GM10266 (cell line): Measurements from ENCODE around the gene GRK6.
A peak's percentile ranks its signal among the peaks of the same experiment; 100 is the strongest.

ENCODE experiments used
- DNase-seq: peaks from one replicate; pipeline ENCODE4 v3.0.0; 2012; ENCODE audit errors: extremely low spot score
- TF ChIP-seq, protein P1 (sequence below): IDR thresholded peaks from 2 replicates; pipeline ENCODE4 v1.5.1; 2012; ENCODE audit warnings: mild to moderate bottlenecking, low read depth; ENCODE audit not compliant: control insufficient read depth, insufficient read depth; ENCODE audit errors: missing control alignments

Gene GRK6

DNA sequence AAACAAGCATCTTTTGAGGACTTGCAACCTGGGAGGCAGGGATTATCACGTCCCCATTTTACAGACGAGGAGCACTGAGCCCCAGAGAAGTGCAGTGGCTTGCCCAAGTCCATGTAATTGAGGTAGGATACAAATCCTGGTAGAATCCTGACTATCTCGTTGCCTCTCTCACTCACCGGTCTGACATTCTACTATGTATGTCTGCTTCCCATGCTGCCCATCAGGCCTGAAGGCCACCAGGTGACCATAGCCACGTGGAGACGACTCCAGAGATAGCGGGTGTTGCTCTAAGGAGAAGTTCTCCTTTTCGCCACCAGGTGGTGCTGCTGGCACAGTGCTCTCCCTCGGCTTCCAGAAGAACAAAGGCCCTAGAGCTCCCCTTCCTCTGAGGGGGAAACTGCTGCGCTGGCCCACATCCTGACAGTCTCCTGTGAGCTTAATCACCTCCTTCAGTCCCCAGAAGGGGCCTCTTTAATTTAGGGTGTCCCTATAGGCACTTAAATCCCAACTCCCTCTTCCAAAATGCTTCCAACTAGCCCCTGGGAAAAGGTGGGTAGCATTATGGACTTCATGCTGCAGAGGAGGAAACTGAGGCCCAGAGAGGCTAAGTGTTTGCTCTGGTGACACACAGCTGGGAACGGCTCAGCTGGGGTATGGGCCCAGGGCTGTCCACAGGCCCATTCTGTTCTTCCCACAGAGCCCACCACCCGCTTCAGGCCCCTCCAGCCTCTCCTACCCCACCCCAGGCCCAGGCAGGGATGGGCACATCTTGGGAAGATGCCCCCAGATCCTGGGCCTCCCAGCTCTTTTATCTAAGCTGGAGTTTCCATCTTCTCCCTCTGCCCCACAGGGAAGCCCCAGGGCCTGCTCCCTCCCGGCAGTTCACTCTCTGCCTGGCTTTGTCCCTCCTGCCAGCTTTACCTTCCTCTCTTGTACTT, 35.8 kb upstream of the GRK6 start:
- peak; percentile 93 for DNase-seq
- TF ChIP-seq, protein P1, sequence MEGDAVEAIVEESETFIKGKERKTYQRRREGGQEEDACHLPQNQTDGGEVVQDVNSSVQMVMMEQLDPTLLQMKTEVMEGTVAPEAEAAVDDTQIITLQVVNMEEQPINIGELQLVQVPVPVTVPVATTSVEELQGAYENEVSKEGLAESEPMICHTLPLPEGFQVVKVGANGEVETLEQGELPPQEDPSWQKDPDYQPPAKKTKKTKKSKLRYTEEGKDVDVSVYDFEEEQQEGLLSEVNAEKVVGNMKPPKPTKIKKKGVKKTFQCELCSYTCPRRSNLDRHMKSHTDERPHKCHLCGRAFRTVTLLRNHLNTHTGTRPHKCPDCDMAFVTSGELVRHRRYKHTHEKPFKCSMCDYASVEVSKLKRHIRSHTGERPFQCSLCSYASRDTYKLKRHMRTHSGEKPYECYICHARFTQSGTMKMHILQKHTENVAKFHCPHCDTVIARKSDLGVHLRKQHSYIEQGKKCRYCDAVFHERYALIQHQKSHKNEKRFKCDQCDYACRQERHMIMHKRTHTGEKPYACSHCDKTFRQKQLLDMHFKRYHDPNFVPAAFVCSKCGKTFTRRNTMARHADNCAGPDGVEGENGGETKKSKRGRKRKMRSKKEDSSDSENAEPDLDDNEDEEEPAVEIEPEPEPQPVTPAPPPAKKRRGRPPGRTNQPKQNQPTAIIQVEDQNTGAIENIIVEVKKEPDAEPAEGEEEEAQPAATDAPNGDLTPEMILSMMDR: peak; percentile 92

DNA sequence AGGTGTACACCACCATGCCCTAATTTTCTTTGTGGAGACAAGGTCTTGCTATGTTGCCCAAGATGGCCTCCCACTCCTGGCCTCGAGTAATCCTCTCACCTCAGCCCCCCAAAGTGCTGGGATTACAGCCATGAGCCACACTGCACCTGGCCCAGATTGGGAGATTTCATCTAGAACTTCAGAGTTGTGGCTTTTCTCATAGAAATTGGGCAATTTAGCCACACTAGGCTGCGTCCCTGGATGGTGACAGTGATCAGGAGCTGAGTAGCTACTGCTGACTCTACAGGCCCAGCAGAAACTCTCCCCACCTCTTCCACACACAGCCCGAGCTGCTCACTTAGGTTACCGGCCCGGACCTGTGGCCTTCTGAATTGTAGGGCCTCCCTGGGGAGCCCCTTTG, 33.7 kb upstream of the GRK6 start:
- DNase-seq: no peak
- TF ChIP-seq, protein P1: no peak

DNA sequence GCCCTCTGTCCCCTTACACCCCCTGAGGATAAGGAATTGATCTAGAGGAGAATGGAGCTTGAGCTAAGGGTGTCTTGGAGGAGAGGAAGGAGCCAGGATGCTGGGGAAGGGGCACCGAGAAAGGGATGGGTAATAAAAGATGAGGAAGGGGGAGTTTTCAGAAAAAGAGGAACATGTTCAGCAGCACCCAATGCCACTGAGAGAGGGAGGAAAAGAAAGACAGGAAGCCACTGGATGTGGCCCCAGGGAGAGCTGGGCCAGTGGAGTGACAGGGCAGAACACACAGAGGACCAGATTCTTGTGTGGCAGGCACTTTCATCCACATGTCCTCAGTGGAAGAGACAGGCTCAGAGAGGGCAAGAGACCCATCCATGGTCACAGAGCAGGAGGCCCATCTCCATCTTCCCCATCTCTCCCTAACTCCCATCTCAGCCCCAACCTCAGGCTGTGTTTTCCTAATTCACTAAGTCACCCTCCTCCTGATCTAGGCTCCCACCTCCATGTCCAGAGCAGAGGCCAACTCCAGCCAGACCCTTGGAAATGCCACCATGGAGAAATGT, 33.2 kb upstream of the GRK6 start:
- TF ChIP-seq, protein P1: no peak
- DNase-seq: no peak

DNA sequence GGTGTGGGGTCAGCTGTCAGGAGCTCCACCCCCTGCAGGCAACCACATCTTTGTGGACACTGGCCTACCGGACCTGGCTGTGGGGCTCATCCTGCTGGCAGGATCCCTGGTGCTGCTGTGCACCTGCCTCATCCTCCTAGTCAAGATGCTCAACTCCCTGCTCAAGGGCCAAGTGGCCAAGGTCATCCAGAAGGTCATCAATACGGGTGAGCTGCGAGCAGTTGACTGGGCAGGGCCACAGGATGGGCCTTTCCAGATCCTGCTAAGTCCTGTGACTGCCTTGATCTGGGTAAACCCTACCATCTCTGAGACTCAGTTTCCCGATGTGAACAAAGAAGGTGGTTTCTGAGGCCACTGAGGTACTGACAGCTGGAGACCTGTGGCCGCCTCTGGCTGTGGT, 32.5 kb upstream of the GRK6 start:
- TF ChIP-seq, protein P1: no peak
- DNase-seq: no peak

DNA sequence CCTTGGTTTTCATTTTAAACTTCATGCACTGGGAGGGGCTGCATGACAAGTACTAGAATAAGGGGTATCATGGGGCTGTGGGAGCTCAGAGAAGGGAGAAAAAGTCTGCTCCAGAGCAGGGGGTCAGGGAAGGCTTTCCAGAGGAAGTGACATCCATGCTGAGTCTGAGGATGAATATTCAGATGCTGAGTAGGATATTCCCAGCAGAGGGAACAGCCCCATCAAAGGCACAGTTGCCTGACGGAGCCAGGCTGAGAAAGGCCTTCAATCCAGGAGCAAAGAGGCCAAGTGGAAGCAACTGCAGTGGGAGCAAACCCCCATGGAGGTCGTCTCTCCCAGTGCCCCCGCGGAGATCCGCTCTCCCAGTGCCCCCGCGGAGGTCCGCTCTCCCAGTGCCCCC, 30.4 kb upstream of the GRK6 start:
- DNase-seq: no peak
- TF ChIP-seq, protein P1: no peak

DNA sequence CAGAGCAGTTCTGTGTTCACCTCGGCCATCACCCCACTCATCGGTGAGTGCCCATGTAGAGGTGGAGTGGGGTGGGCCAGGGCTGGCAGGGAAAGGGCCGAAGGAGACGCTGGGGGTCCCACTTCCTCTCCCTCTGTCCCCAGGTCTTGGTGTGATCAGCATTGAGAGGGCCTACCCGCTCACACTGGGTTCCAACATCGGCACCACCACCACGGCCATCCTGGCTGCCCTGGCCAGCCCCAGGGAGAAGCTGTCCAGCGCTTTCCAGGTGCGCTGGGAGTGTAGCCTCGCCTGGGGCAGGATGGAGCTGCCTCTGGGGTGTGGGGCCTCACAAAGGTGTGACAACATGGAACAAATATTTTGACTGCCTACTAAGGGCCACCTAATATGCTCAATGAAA, 29.7 kb upstream of the GRK6 start:
- TF ChIP-seq, protein P1: no peak
- no peak for DNase-seq

DNA sequence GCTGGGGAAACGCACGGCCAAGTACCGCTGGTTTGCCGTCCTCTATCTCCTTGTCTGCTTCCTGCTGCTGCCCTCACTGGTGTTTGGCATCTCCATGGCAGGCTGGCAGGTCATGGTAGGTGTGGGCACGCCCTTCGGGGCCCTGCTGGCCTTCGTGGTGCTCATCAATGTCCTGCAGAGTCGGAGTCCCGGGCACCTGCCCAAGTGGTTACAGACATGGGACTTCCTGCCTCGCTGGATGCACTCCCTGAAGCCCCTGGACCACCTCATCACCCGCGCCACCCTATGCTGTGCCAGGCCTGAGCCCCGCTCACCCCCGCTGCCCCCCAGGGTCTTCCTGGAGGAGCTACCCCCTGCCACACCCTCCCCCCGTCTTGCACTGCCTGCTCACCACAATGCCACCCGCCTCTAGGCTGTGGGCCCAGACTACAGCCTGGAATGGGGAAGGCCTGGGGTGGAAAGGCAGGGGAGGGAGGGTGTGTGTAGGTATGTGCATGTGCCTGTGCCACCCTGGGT, 28.5 kb upstream of the GRK6 start:
- DNase-seq: no peak
- TF ChIP-seq, protein P1: no peak
